Testis (tissue), 3 donors: Measurements from ENCODE around the gene NOTCH1. TPM values are rescaled to one million over a fixed set of nuclear protein-coding genes. Genes with fewer than 3 reads are reported as not detected.

ENCODE experiments used
- DNase-seq: peaks from one replicate; pipeline ENCODE4 v3.0.0-alpha.2; 2019
- H3K27ac ChIP-seq, 2 donors: fragments of 200-600 bp; sonication (generic); one replicate each; pipeline ENCODE4 v1.5.1; 2019
- H3K27me3 ChIP-seq: fragments of 200-600 bp; sonication (generic); one replicate; pipeline ENCODE4 v1.5.1; 2019
- H3K36me3 ChIP-seq: fragments of 200-600 bp; sonication (generic); one replicate; pipeline ENCODE4 v1.5.1; 2017; ENCODE audit warnings: low read depth; ENCODE audit errors: missing control alignments
- H3K4me1 ChIP-seq: fragments of 200-600 bp; sonication (generic); one replicate; pipeline ENCODE4 v1.5.1; 2019
- H3K4me3 ChIP-seq, 2 donors: fragments of 200-600 bp; sonication (generic); one replicate each; pipeline ENCODE4 v1.5.1; 2017 to 2019
- H3K9me3 ChIP-seq: fragments of 200-600 bp; sonication (generic); one replicate; pipeline ENCODE4 v1.5.1; 2017
- POLR2A ChIP-seq: fragments of 450-650 bp; IDR thresholded peaks from one replicate; pipeline ENCODE4 v1.6.1; 2017; ENCODE audit warnings: antibody characterized with exemption, mild to moderate bottlenecking, moderate library complexity
- WGBS, 2 donors: methylation state at CpG; one replicate each; pipeline ENCODE4 v1.1.5; 2018; 5-methylcytosine and 5-hydroxymethylcytosine counted together
- intact Hi-C: fragments of 100-400 bp; cut with DNase I; formaldehyde crosslinking; loops from one replicate; pipeline ENCODE4 v1.15.1; 2023; ENCODE audit warnings: low total_unique reads
- polyA plus RNA-seq: library from polyadenylated mRNA; stranded (reverse); fragments of 350-450 nt; fragmentation: Illumina TruSeq; extraction: RNeasy Lipid Tissue Mini Kit (QIAGEN cat#74804); gene quantifications from one replicate; pipeline ENCODE4 v1.2.3, GENCODE V29; 2014; ENCODE audit warnings: low read depth, low replicate concordance; ENCODE audit not compliant: insufficient read depth
- total RNA-seq, 2 donors: library from RNA; depleted of rRNA; stranded (reverse); fragments of >200 nt; gene quantifications; one replicate each; pipeline ENCODE4 v1.2.3, GENCODE V29; 2016
- TF ChIP-seq, protein P1 (sequence below), 3 experiments: fragments of 450-650 bp in 2 of 3; fragments of 200-600 bp in 1 of 3; sonication (generic) in 1 of 3; IDR thresholded peaks; one replicate each; pipeline ENCODE4 v1.5.1; 2016 to 2019; ENCODE audit warnings: antibody characterized with exemption in 3 of 3, mild to moderate bottlenecking in 2 of 3, moderate library complexity in 1 of 3

The NOTCH1 gene
- total and polyA plus RNA-seq, 3 donors from 2014 or later: 7.2 to 34.1 (median 32.4) TPM

DNA sequence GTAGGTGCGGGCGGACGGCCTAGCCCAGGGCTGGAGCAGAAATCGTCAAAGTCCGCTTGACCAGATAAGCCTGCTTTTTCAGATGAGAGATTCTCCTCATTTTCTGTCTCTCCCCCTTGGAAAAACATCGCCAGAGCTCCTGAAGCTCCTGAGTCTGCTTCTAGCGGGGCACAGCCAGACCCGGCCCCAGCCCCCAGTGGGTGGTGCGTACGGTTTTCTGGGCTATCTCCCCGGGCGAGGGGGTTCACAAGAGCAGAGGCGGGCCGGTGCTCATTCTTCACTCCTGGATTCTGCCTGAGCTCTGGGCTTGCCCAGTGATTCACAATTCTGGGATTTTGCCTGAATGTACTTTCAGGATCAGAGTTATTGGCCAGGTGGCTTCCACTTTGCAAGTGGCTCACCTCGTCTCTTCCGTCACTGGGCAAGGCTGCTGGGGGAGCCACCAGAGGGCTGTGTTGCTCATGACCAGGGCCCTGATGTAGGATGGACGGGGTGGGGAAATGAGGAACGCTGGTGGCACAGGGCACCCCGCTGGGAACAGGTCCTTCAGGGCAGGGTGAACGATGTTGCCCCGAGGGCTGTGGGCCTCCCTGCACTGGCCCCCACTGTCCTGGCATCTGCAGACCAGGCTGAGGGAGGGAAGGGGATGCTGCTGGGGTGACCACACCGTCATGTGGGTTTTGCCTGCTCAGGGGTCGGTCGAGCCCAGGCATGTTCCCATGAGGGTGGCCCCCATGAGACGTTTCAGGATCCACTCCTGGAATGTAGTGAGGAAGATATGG is 69.3 kb downstream of the NOTCH1 start:
- Histone ChIP-seq H3K36me3 (no peaks in the 10 kb centered on the region), H3K9me3 (no peaks in the 10 kb centered on the region), H3K4me3 (no peak overlapping the region), H3K4me1 (peaks cover 4% of the 10 kb centered on the region), H3K27me3 (no peaks in the 10 kb centered on the region), H3K27ac (no peak overlapping the region)
- DNase-seq: no peak
- intact Hi-C loops: no loop called here
- WGBS, 2 donors: 80 to 86% methylated on average over 25 of the region's 25 CpGs
- no peak for TF ChIP-seq POLR2A
- TF ChIP-seq, protein P1, sequence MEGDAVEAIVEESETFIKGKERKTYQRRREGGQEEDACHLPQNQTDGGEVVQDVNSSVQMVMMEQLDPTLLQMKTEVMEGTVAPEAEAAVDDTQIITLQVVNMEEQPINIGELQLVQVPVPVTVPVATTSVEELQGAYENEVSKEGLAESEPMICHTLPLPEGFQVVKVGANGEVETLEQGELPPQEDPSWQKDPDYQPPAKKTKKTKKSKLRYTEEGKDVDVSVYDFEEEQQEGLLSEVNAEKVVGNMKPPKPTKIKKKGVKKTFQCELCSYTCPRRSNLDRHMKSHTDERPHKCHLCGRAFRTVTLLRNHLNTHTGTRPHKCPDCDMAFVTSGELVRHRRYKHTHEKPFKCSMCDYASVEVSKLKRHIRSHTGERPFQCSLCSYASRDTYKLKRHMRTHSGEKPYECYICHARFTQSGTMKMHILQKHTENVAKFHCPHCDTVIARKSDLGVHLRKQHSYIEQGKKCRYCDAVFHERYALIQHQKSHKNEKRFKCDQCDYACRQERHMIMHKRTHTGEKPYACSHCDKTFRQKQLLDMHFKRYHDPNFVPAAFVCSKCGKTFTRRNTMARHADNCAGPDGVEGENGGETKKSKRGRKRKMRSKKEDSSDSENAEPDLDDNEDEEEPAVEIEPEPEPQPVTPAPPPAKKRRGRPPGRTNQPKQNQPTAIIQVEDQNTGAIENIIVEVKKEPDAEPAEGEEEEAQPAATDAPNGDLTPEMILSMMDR (IDR thresholded peaks at IDR 0.05): no peak

DNA sequence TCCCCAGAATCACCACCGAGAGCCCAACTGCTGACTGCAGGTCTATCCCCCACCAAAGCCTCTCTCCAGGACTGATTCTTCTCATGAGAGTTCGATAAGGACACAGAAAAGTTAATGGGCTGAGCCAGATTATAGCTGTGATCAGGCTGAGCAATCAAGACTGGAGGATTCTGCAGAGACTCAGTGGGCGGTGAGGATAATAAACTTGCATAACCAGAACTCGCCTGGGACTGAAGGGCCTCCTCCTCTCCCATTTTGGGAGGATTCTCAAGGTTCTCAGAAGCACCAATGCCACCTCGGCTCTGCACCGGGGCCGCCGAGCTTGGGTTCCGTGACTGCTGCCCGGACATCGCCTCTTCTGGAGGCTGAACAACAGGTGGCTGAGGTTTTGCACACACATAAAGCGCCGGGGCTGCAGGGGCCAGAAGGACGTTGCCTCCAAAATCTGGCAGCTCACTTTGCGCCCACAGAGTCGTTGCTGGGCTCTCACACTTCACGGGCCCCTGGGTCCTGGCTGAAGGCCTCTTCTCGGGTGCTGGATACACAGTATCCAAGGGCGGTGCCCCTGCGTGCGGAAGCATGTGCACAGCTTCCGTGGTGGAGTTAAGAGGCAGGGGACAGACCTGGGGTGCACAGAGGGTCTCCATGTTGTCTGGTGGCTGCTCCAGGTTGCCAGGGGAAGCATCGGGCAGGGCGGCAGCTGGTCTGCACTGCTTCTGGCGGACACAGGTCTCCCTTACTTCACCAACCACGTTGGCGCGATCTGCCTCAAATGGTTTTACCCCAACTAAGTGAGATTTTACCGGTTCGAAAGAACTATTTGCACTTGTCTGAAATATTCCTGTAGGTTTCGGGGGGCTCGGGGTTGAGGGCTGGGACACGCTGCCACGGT is 70.6 kb downstream of the NOTCH1 start:
- no peak for TF ChIP-seq POLR2A
- TF ChIP-seq, protein P1 (IDR thresholded peaks at IDR 0.05): no peak
- WGBS, 2 donors: 92 to 93% methylated on average over 26 to 32 of the region's 34 CpGs
- Histone ChIP-seq H3K36me3 (no peaks in the 10 kb centered on the region), H3K4me3 (no peak overlapping the region), H3K27ac (no peak overlapping the region), H3K4me1 (peaks cover 4% of the 10 kb centered on the region), H3K27me3 (no peaks in the 10 kb centered on the region), H3K9me3 (no peaks in the 10 kb centered on the region)
- intact Hi-C loops: no loop called here
- DNase-seq: no peak

DNA sequence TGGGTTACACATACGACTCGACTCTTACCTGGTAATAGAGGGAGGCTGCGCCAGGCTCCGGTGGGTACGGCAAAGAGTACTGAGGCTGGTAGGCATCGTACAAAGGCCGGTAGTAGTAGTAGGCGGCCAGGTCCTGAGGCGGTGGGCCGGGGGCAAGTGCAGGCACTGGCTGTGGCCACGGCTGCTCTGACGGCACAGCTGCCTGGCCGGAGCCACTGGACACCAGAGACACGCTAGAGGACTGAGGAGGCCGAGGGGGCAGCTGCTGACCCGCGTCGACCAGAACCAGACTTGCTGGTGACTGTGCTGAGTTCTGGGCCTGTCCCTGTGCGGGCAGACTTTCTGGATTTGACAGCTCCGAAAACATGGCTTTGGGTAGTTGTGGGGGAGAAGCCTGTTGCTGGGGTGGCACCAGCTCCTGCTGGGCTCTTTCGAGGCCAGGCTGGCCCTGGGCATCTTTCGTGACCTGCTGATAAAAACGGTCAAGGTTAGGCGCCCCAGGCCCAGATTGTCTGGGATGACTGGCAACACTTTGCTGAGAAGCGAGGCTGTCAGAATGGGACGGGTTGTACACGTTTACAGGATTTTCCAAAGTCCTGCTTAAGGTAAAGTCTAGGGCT is 71.7 kb downstream of the NOTCH1 start:
- intact Hi-C loops: no loop called here
- no peaks in the 10 kb centered on the region for H3K9me3 ChIP-seq
- peaks cover 5% of the 10 kb centered on the region for H3K4me1 ChIP-seq
- 83 to 84% methylated on average over 24 to 27 of the region's 27 CpGs for WGBS, 2 donors
- no peak for DNase-seq
- H3K4me3 ChIP-seq: no peak overlapping the region
- H3K27ac ChIP-seq: no peak overlapping the region
- H3K36me3 ChIP-seq: no peaks in the 10 kb centered on the region
- TF ChIP-seq, protein P1 (IDR thresholded peaks at IDR 0.05): no peak
- no peak for TF ChIP-seq POLR2A
- no peaks in the 10 kb centered on the region for H3K27me3 ChIP-seq

DNA sequence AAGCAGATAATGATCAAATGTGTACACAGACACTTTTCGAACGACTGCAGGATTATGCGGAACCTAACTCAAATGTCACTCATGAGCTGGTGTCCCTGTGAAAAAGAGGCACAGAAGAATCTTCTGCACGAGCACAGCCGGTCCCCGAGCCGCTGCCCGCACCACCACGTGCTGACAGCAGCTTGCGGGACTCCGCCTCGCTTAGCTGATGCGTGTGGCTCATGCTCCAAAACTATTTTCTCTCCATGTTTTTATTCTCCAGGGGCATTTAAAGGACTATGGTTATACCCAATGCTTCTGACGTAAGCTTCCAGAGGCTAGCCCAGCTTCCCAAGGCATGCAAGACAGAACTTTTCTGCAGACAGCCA is 72.5 kb downstream of the NOTCH1 start:
- peaks cover 5% of the 10 kb centered on the region for H3K4me1 ChIP-seq
- no peaks in the 10 kb centered on the region for H3K27me3 ChIP-seq
- H3K36me3 ChIP-seq: no peaks in the 10 kb centered on the region
- H3K4me3 ChIP-seq: no peak overlapping the region
- intact Hi-C loops: no loop called here
- no peaks in the 10 kb centered on the region for H3K9me3 ChIP-seq
- no peak for DNase-seq
- no peak overlapping the region for H3K27ac ChIP-seq
- TF ChIP-seq POLR2A: no peak
- TF ChIP-seq, protein P1 (IDR thresholded peaks at IDR 0.05): no peak
- WGBS, 2 donors: 88 to 94% methylated on average over 14 of the region's 14 CpGs
